ENCODE measurements around the gene SLC27A6.
A peak's percentile ranks its signal among the peaks of the same experiment; 100 is the strongest.

The SLC27A6 gene

DNA sequence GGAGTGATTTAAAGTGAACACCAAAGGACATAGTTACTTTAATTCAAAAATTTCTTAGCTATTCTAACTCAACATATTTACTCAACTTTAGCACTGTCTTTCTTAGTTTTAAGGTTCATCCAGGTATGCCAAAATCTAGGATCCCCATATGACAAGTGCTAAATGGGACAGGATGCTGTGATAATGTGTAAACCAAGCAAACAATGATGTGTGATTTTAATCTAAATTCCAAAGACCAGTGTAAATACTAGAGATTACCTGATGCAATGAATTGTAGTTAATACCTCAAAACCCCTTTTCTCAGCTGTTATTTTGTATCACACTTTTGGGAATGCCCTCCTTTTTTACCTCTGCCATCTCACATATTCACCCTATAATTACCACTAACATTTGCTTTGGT is 102.5 kb downstream of the SLC27A6 start:
- DNase-seq, result no peak

DNA sequence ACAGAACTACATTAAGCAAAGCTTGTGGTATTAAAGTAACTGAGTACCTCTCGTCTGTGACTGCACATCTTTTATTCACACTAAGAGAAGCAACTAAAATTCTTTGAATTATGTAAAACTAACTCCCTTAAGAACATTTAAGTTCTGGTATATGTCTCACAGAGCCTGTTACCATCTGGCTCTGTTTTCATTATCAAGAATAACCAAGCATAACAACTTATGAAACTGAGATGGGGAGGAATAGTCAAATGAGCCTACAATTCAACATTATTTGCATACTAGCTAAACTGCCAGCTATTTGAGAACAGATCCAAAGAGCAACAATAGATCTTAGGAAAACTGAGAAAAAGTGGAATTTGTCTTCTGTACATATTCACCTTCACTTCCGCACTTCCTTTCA is 104.0 kb downstream of the SLC27A6 start:
- DNase-seq, result no peak

DNA sequence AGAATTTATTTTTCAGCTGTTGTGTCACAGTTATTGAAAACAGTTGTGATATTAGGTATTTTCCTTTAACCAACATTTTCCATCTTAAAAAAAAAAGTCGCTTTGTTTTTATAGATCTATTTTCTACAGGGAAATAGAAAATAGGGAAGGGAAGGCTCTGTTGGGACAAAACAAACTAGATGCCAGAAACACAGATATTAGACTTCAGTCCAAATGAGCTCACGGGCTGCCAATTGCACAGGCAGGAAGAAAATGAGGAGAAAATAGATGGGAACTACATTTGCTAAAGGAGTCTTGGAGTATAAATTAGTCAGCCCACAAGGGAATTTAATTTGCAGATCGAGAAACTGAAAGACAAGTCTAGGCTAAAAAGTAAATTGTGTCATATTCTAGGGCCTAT is 107.8 kb downstream of the SLC27A6 start:
- DNase-seq, result no peak

DNA sequence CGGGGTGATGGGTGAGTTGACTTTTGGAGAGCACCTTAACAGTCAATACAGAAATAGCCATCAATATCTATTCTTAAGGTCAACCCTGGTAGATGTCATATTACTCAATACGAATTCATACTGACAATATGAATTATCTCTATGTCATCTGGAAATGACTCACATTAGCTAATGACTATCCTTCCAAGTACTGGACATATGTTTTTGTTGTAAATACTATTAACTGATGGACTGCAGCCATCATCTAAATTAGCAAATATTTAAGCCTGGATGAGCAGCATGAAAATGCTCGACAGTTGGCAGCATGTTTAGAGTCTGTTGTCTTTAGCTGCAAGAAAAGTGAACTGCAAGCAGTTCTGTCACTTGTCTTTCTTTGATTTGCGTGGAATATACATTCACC is 109.6 kb downstream of the SLC27A6 start:
- DNase-seq, result peak; percentile 45

DNA sequence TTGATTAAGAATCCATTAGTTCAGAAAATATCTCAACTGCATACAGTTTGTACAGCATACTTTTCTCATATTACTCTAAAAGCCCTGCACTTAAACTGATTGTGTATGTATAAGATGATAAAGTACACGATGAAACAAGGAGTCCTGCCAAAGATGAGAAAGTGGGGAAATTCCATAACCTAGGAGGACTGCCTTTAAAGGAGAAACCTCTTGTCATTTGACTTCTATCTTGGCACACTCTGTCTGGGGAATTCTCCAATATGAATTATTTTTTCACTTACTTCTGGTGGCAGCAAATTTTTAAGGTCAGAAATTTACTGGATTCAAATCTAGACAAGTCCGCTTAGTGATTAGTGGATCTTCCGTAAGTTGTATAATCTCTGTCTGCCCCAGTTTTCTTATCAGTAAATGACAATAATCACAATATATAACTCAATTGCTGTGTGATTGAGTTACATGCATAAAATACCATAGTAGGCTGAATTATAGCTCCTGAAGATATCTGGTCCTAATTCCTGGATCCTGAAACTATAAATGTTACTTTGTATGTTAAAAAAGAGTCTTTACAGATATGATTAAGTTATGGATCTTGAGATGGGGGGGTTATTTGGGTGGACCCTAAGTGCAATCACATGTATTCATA is 112.3 kb downstream of the SLC27A6 start:
- DNase-seq, result no peak

DNA sequence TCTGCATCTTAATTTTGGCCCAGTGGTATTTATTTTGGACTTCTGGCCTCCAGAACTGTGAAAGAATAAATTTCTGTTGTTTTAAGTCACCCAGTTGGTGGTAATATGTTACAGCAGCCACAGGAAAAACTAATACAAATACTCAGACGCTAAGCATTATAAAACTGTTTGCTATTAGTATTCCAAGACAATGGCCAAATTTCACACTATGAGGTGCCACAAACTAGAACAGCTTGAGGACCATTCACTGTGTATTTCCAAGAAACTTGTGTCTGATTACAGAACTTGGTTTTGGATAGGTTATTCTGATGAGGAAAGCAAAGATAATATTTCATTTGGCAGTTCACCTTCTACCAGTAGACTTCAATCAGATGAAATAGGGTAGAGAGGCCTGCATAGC is 113.0 kb downstream of the SLC27A6 start:
- no peak for DNase-seq

DNA sequence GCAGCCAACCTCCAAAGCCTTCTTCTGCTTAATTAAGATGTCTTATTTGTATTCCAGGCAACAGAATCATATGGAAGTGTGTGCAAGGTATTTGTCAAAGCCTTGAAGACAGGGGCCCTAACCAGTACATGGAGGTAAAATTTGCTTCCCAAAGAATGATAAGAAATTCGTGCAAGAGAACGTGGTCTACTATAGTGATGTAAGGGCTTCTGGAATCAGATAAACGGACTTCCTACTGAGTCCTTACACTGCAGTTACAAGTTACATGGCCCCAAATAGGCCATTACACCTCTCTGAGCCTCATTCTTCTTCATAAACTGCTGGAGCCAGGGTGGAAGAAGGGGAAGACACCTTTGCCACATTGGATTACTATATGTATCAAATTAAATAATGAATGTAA is 113.4 kb downstream of the SLC27A6 start:
- no peak for DNase-seq

DNA sequence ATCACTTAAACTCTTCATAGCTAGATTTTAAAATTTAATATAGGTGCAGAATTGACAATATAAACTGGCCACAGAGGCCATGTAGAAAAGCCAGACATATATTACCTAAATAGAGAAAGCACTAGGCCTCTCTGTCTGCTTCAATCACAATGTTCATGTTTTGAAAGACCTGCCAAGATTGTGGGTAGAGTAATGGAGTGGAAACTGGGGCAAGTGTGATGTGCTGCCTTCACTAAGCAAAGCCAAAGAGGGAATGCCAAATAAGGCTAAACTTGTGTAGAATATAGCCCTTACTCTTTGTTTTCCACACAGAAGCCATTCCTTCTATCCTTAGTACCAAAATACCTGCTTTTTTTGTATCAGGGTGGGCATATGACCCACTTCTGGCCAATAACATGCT is 114.2 kb downstream of the SLC27A6 start:
- DNase-seq, result no peak

DNA sequence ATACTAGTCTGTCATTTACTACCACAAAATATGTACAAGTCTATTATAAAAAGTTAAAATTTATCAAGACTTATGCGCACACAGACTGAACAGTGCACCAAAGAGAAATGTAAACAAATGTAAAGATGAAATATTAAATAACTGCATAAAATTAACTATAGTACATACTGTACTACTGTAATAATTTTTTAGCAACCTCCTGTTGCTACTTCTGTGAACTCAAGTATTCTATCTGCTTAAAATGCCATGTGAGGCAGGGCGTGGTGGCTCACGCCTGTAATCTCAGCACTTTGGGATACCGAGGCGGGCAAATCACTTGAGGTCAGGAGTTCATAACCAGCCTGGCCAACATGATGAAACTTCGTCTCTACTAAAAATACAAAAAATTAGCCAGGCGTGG is 115.5 kb downstream of the SLC27A6 start:
- no peak for DNase-seq

DNA sequence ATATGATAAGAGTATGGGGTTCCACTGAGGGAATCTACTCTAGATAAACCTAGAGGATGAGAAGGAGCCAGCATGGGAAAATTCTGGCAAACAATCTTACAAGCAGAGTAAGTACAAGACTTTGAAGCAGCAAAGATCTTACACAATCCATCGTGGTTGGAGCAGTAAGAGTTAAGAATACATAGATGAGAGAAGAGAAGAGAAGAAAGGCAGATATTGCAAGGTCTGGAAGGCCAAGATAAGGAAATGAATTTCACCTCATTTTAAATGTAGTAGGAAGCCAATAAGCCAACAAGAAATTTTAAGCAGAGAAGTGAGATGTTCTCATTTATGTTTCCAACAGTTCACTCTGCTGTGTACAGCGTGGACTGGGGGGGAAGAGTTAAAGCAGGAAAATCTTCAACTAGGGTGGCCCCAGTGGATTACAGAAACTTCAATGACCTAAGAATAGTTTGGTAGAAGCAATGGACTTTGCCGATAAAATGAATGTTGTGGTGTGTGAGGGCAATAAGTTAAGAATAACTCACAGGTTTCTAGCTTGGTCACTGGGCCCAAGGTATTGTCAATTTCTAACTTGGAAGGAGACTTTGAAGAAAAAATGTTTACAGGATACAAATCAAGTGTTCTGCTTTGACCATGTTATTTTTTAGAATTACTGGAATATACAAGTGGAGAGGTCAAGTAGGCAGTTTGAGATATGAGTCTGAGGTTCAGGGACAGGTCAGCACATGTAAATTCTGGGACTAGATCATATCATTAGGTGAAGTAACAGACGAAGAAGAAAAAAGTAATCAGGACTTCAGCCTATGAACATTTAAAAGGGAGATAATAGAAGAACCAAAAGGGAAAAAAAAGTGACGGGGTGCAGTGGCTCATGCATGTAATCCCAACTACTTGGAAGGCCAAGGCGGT is 117.2 kb downstream of the SLC27A6 start:
- DNase-seq, result no peak
